Activated T-helper 2 cell treated with anti-CD3 and anti-CD28 coated beads, Interferon-gamma antibody, Interleukin-2, Interleukin-4, amounts not matched to agents 10 μg/mL and 5 μg/mL and 100 μg/mL, durations not matched to agents 14 hours and 24 hours and 36 hours (primary cell): ENCODE results near the gene FARS2. TPM values are rescaled to one million over a fixed set of nuclear protein-coding genes. Genes with fewer than 3 reads are reported as not detected.
A peak's percentile ranks its signal among the peaks of the same experiment; 100 is the strongest.

ENCODE experiments used
- DNase-seq: peaks from one replicate; pipeline ENCODE4 v3.0.0; 2021; ENCODE audit warnings: low spot score
- H3K27ac Mint-ChIP-seq: one replicate; pipeline ENCODE4 v1.8.0; 2021; ENCODE audit warnings: mixed read lengths
- H3K27me3 Mint-ChIP-seq: one replicate; pipeline ENCODE4 v1.8.0; 2021; ENCODE audit warnings: low read depth, mixed read lengths
- H3K36me3 Mint-ChIP-seq: one replicate; pipeline ENCODE4 v1.8.0; 2021; ENCODE audit warnings: low read depth, mixed read lengths
- H3K4me1 Mint-ChIP-seq: one replicate; pipeline ENCODE4 v1.8.0; 2021; ENCODE audit warnings: low read depth, mixed read lengths
- H3K4me3 Mint-ChIP-seq: one replicate; pipeline ENCODE4 v1.8.0; 2021; ENCODE audit warnings: low read depth, mild to moderate bottlenecking, moderate library complexity, mixed read lengths
- H3K9me3 Mint-ChIP-seq: one replicate; pipeline ENCODE4 v1.8.0; 2021; ENCODE audit warnings: mixed read lengths
- intact Hi-C: fragments of 100-400 bp; cut with micrococcal nuclease; formaldehyde crosslinking; loops from one replicate; pipeline ENCODE4 v1.15.1; 2023
- total RNA-seq: library from RNA; stranded (reverse); gene quantifications from 2 replicates; pipeline ENCODE4 v1.2.3, GENCODE V29; 2022

FARS2 gene
- total RNA-seq, 1 donor from 2014 or later, result 19.7 TPM

GRCh38 chr6:5294392-5295211, 33.3 kb downstream of the FARS2 start:
- Mint-ChIP-seq H3K4me3 (no peak overlapping the region), H3K36me3 (peaks cover 4% of the 10 kb centered on the region), H3K9me3 (no peaks in the 10 kb centered on the region), H3K4me1 (peaks cover 34% of the 10 kb centered on the region), H3K27me3 (no peaks in the 10 kb centered on the region), H3K27ac (peak overlapping the region; percentile 79)
- no peak for DNase-seq
- intact Hi-C loops, result no loop called here

- Mint-ChIP-seq H3K36me3 (peaks cover 4% of the 10 kb centered on the region), H3K4me1 (peaks cover 40% of the 10 kb centered on the region), H3K4me3 (no peak overlapping the region), H3K9me3 (no peaks in the 10 kb centered on the region), H3K27ac (no peak overlapping the region), H3K27me3 (no peaks in the 10 kb centered on the region)
- intact Hi-C loops, result no loop called here
- DNase-seq, result no peak
These were observed 34.3 kb downstream of the FARS2 start for GRCh38 chr6:5295623-5296022.

- no peak overlapping the region for H3K4me3 Mint-ChIP-seq
- peak overlapping the region; percentile 72 for H3K27ac Mint-ChIP-seq
- intact Hi-C loops, result no loop called here
- peaks cover 40% of the 10 kb centered on the region for H3K4me1 Mint-ChIP-seq
- H3K36me3 Mint-ChIP-seq, result no peaks in the 10 kb centered on the region
- H3K9me3 Mint-ChIP-seq, result no peaks in the 10 kb centered on the region
- DNase-seq, result no peak
- no peaks in the 10 kb centered on the region for H3K27me3 Mint-ChIP-seq
These were observed 39.0 kb downstream of the FARS2 start for GRCh38 chr6:5300206-5300764.

DNA sequence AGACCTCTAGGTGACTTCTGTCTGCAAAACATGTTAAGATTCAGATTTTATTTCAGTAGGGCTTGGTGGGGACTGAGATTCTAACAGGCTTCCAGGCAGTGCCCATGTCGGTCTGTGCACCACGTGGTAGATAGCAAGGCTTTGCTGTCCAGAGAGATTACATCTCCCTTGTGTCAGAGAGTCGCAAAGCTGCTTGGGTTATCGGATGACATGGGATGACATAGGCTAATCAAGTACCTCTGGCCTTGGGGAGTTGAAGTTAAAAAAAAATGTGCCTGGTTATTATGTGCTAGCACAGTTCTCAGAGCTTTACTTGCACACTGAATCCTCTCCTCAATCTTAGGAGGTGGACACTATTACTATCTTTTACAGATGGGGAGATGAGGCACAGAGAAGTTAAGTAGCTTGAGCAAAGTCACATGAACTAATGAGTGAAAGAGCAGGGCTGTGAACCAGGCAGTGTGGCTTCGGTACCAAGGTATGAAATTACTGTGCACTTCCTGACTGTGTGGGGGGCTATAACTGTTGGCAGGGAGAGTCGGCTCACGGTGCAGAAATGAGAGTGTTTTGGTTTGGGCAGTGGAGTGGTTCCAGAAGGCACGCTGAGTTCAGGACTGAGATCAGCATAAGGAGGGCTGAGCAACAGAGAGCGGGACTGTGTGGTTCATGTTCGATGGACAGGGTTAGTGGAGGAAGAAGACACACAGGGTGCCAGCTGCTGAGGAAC, 41.1 kb downstream of the FARS2 start:
- H3K4me1 Mint-ChIP-seq, result peaks cover 38% of the 10 kb centered on the region
- intact Hi-C loops, result loop anchor here (1.0 to 2.0 kb wide), 3 partner anchors 22 to 96 kb away; partner anchors contain the start of gene FARS2
- peak overlapping the region; percentile 81 for H3K27ac Mint-ChIP-seq

DNA sequence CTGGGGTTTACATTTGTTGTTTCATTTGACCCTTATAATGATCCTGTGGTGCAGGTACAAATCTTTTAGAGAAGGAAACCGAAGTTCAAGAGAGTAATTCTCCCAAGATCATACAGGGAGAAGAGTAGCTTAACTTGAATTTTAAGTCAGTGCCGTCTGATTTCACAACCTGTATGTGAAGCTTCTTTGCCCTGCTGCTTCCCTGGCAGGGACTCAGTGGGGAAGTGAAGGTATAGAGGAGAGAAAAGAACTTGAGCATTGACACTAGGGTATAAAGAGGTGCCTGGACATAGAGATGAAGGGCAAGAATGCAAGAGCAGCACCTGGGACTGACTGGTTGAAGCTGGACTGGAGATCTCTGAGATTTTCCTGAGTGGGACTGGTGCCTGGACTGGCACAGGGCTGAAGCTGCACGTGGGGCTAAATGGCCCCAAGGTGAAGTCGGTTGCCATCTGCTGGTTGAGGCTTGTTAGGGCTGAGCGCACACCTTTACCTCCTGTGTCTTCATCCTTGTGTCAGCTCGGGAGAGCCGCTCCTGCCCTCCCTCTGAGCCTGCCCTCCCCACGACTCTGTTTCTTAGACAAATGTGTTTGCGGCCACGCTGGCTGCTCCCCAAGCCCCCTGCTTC, 41.8 kb downstream of the FARS2 start:
- Mint-ChIP-seq H3K4me1 (peaks cover 38% of the 10 kb centered on the region), H3K9me3 (no peaks in the 10 kb centered on the region), H3K4me3 (peak overlapping the region; percentile 13), H3K36me3 (no peaks in the 10 kb centered on the region), H3K27me3 (no peaks in the 10 kb centered on the region), H3K27ac (peak overlapping the region; percentile 81)
- peak; percentile 44 for DNase-seq
- intact Hi-C loops, result loop anchor here (1.0 to 2.0 kb wide), 5 partner anchors 23 to 160 kb away; partner anchors contain the start of gene FARS2

More for the DNA sequence above, 41.1 kb downstream of the FARS2 start:
- H3K27me3 Mint-ChIP-seq, result no peaks in the 10 kb centered on the region
- no peaks in the 10 kb centered on the region for H3K9me3 Mint-ChIP-seq
- H3K4me3 Mint-ChIP-seq, result peak overlapping the region; percentile 48
- peak; percentile 26 for DNase-seq
- no peaks in the 10 kb centered on the region for H3K36me3 Mint-ChIP-seq

DNA sequence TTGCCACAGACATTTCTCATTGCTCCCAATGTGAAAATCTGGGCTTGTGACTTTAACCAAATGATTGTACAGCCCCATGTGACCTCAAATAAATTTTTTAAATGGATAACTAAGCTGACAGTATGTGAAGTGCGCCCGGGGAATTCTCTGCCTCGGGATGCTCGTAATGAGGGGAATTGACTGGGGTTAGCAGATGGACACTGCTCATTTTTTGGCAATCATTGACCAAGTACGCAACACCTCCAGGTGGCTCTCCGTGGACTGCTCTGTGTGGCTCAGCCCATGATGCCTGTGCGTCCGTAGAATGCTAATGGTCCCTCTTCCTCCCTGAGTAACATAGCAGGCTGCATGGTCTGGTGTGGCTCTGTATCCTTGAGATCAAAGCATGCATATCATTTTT, 42.4 kb downstream of the FARS2 start:
- Mint-ChIP-seq H3K4me1 (peaks cover 38% of the 10 kb centered on the region), H3K4me3 (no peak overlapping the region), H3K9me3 (no peaks in the 10 kb centered on the region), H3K27me3 (no peaks in the 10 kb centered on the region), H3K36me3 (no peaks in the 10 kb centered on the region), H3K27ac (no peak overlapping the region)
- intact Hi-C loops, result loop anchor here (1.0 to 2.0 kb wide), 3 partner anchors 88 to 160 kb away; no protein-coding TSS in a partner anchor
- DNase-seq, result no peak

DNA sequence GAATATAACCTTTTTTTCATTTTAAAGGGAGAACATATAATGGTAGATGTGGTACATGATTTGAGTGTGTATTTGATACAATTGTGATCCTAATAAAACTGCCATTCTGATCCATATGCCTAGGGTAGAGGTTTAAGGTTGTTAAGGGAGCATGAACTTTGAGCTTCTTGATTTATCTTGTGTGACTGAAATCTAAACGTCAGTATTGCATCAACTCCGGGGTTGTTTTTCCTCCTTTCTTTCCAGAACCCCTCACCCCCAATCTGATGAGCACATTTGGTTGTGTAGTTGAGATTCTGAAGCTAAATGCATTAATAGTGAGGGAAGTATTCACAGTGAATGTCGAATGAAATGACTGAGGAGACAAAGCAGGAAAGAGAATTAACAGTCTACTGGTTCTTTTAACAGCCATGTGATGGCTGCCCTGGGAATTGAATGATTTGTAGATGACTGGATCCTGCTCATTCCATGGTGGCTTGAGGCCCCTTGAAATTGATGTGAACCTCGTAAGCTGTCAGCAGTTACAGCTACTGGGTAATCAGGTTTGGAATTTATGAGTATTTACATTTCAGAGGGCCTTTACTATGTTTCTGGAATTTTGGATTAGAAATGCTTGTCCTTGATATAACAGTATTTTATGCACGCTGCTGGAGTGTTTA, 44.8 kb downstream of the FARS2 start:
- Mint-ChIP-seq H3K27ac (no peak overlapping the region), H3K4me3 (no peak overlapping the region), H3K4me1 (peaks cover 25% of the 10 kb centered on the region), H3K36me3 (no peaks in the 10 kb centered on the region), H3K27me3 (no peaks in the 10 kb centered on the region), H3K9me3 (no peaks in the 10 kb centered on the region)
- intact Hi-C loops, result no loop called here
- DNase-seq, result no peak

GRCh38 chr6:5307058-5307457, 45.7 kb downstream of the FARS2 start:
- intact Hi-C loops, result no loop called here
- Mint-ChIP-seq H3K27ac (no peak overlapping the region), H3K4me3 (no peak overlapping the region), H3K4me1 (peaks cover 17% of the 10 kb centered on the region), H3K9me3 (no peaks in the 10 kb centered on the region), H3K36me3 (no peaks in the 10 kb centered on the region), H3K27me3 (no peaks in the 10 kb centered on the region)
- no peak for DNase-seq

- intact Hi-C loops, result no loop called here
- H3K27ac Mint-ChIP-seq, result no peak overlapping the region
- H3K27me3 Mint-ChIP-seq, result no peaks in the 10 kb centered on the region
- DNase-seq, result no peak
- no peaks in the 10 kb centered on the region for H3K9me3 Mint-ChIP-seq
- H3K36me3 Mint-ChIP-seq, result no peaks in the 10 kb centered on the region
- no peak overlapping the region for H3K4me3 Mint-ChIP-seq
- peaks cover 7% of the 10 kb centered on the region for H3K4me1 Mint-ChIP-seq
These were observed 46.8 kb downstream of the FARS2 start for GRCh38 chr6:5308066-5308465.

DNA sequence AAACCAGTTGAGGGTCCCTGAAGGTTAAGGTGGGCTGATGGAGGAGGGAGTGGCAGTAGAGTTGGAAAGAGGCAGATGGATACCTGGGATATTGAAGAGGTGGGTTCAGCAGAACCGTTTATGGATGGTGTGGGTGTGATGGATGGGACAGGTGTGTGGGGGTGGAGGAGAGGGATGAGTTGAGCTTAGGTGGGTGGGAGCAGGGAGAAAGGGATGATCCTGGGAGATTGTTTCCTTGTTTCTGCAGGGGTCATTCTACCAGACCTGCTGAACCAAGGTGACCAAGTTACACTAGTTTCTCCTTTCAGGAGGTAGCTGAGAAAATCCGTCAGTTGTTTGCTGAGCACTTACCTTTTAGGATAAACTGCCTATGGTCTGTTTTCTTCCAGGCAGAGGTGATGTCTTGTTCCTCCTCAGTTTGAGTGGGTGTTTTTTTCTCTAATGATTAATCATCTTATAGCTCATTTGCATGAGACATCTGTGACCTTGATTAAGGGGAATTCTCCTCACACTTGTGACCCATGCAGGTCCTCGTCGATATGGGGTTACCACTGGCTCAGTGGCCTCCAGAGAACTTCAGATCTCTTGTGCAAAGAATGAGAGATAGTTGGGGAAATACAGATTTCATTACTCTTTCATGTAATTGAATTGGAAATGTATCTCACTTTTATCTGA, 53.0 kb downstream of the FARS2 start:
- DNase-seq, result no peak
- Mint-ChIP-seq H3K4me1 (peaks cover 7% of the 10 kb centered on the region), H3K27me3 (no peaks in the 10 kb centered on the region), H3K4me3 (no peak overlapping the region), H3K9me3 (no peaks in the 10 kb centered on the region), H3K36me3 (no peaks in the 10 kb centered on the region), H3K27ac (no peak overlapping the region)
- intact Hi-C loops, result no loop called here

- Mint-ChIP-seq H3K27me3 (no peaks in the 10 kb centered on the region), H3K4me3 (no peak overlapping the region), H3K27ac (no peak overlapping the region), H3K4me1 (peaks cover 7% of the 10 kb centered on the region), H3K36me3 (no peaks in the 10 kb centered on the region), H3K9me3 (no peaks in the 10 kb centered on the region)
- no peak for DNase-seq
- intact Hi-C loops, result no loop called here
These were observed 54.6 kb downstream of the FARS2 start for GRCh38 chr6:5315881-5316280.

- no peaks in the 10 kb centered on the region for H3K9me3 Mint-ChIP-seq
- no peak overlapping the region for H3K27ac Mint-ChIP-seq
- DNase-seq, result no peak
- H3K36me3 Mint-ChIP-seq, result no peaks in the 10 kb centered on the region
- H3K4me3 Mint-ChIP-seq, result no peak overlapping the region
- H3K4me1 Mint-ChIP-seq, result peaks cover 10% of the 10 kb centered on the region
- intact Hi-C loops, result no loop called here
- no peaks in the 10 kb centered on the region for H3K27me3 Mint-ChIP-seq
These were observed 55.6 kb downstream of the FARS2 start for GRCh38 chr6:5316951-5317350.
